Natural killer cell (primary cell): ENCODE data around the gene ARMC3. TPM values are rescaled to one million over a fixed set of nuclear protein-coding genes. Genes with fewer than 3 reads are reported as not detected.

Experiments used
- ATAC-seq, 3 donors: fragments of 150-1000 bp in 2 of 3; fragments of 200-7000 bp in 1 of 3; cut with Tn5 transposase; 1 replicate in 1 of 3; 2 replicates in 2 of 3; pipeline ENCODE4 v1.10.0; 2021; ENCODE audit warnings: mild to moderate bottlenecking in 2 of 3, moderate library complexity in 2 of 3
- DNase-seq, 2 donors: peaks; one replicate each; pipeline versions ENCODE4 v3.0.0 to v3.0.0-alpha.2; 2013 to 2021; ENCODE audit warnings: mixed read lengths in 1 of 2
- H3K27ac ChIP-seq: one replicate; pipeline ENCODE4 v1.5.1; 2013; ENCODE audit warnings: mild to moderate bottlenecking, low read length
- H3K27me3 ChIP-seq: one replicate; pipeline ENCODE4 v1.6.1; 2013; ENCODE audit warnings: low read length; ENCODE audit not compliant: control insufficient read depth, insufficient read depth
- H3K36me3 ChIP-seq: one replicate; pipeline ENCODE4 v1.6.1; 2013; ENCODE audit warnings: low read length; ENCODE audit not compliant: control insufficient read depth, insufficient read depth
- H3K4me1 ChIP-seq: one replicate; pipeline ENCODE4 v1.6.1; 2013; ENCODE audit warnings: low read length; ENCODE audit not compliant: control insufficient read depth, insufficient read depth
- H3K4me3 ChIP-seq: one replicate; pipeline ENCODE4 v1.5.1; 2013; ENCODE audit warnings: low read length
- H3K9me3 ChIP-seq: one replicate; pipeline ENCODE4 v1.6.1; 2013; ENCODE audit warnings: low read length; ENCODE audit not compliant: control insufficient read depth, insufficient read depth
- H3K27ac Mint-ChIP-seq, 2 donors: one replicate each; pipeline ENCODE4 v1.8.0; 2022; ENCODE audit warnings: mild to moderate bottlenecking in 2 of 2, mixed read lengths in 2 of 2, moderate library complexity in 1 of 2
- H3K27me3 Mint-ChIP-seq, 2 donors: one replicate each; pipeline ENCODE4 v1.8.0; 2022; ENCODE audit warnings: low read depth in 2 of 2, mixed read lengths in 2 of 2
- H3K36me3 Mint-ChIP-seq: one replicate; pipeline ENCODE4 v1.8.0; 2022; ENCODE audit warnings: mixed read lengths
- H3K4me1 Mint-ChIP-seq, 2 donors: one replicate each; pipeline ENCODE4 v1.8.0; 2022; ENCODE audit warnings: mixed read lengths in 2 of 2
- H3K4me3 Mint-ChIP-seq: one replicate; pipeline ENCODE4 v1.8.0; 2022; ENCODE audit warnings: mild to moderate bottlenecking, moderate library complexity, mixed read lengths
- H3K9me3 Mint-ChIP-seq, 2 donors: one replicate each; pipeline ENCODE4 v1.8.0; 2022; ENCODE audit warnings: mixed read lengths in 2 of 2
- CTCF ChIP-seq: fragments of 200-600 bp; IDR thresholded peaks from one replicate; pipeline ENCODE4 v1.8.0; 2022; ENCODE audit warnings: antibody characterized with exemption
- WGBS: methylation state at CpG from one replicate; pipeline ENCODE4 v1.1.7; 2013; ENCODE audit warnings: missing lambda C conversion rate; ENCODE audit not compliant: insufficient coverage; 5-methylcytosine and 5-hydroxymethylcytosine counted together
- intact Hi-C: fragments of 100-400 bp; cut with micrococcal nuclease; formaldehyde crosslinking; loops from one replicate; pipeline ENCODE4 v1.14.2; 2022
- total RNA-seq, 4 donors: library from RNA; stranded (reverse); fragments of 120-200 nt in 1 of 4; gene quantifications; one replicate each; pipeline versions ENCODE4 v1.2.3 to v1.2.4, GENCODE V29; 2013 to 2022

The ARMC3 gene
- total RNA-seq, 3 donors from 2014 or later (not counting 1 experiment from before 2014, with no cell fraction given) = 0.65 to 0.68 TPM; not detected in 1

GRCh38 chr10:23031318-23031717, 103.5 kb downstream of the ARMC3 start:
- 82% methylated on average over 3 of the region's 3 CpGs for WGBS
- DNase-seq (no peak), ATAC-seq (no peak)
- H3K36me3 ChIP-seq = no peaks in the 10 kb centered on the region
- no peak overlapping the region for H3K27ac ChIP-seq
- H3K4me3 ChIP-seq = no peak overlapping the region
- H3K27ac Mint-ChIP-seq = no peak overlapping the region
- TF ChIP-seq CTCF = no peak
- no peaks in the 10 kb centered on the region for H3K4me1 Mint-ChIP-seq
- H3K36me3 Mint-ChIP-seq = no peaks in the 10 kb centered on the region
- no peaks in the 10 kb centered on the region for H3K9me3 ChIP-seq
- no peak overlapping the region for H3K4me3 Mint-ChIP-seq
- peaks cover 12% of the 10 kb centered on the region for H3K27me3 ChIP-seq
- intact Hi-C loops = no loop called here
- no peaks in the 10 kb centered on the region for H3K9me3 Mint-ChIP-seq
- H3K27me3 Mint-ChIP-seq = peaks cover 34 to 71% of the 10 kb centered on the region in 2 donors
- H3K4me1 ChIP-seq = no peaks in the 10 kb centered on the region

GRCh38 chr10:23034790-23035189, 106.9 kb downstream of the ARMC3 start:
- ATAC-seq = no peak
- DNase-seq = no peak
- Histone ChIP-seq H3K9me3 (no peaks in the 10 kb centered on the region), H3K27me3 (peaks cover 7% of the 10 kb centered on the region), H3K4me1 (no peaks in the 10 kb centered on the region), H3K36me3 (no peaks in the 10 kb centered on the region), H3K27ac (no peak overlapping the region), H3K4me3 (no peak overlapping the region)
- no peaks in the 10 kb centered on the region for H3K9me3 Mint-ChIP-seq
- intact Hi-C loops = no loop called here
- H3K36me3 Mint-ChIP-seq = no peaks in the 10 kb centered on the region
- no peak overlapping the region for H3K27ac Mint-ChIP-seq
- H3K27me3 Mint-ChIP-seq = peaks cover 35 to 70% of the 10 kb centered on the region in 2 donors
- H3K4me3 Mint-ChIP-seq = no peak overlapping the region
- no peak for TF ChIP-seq CTCF
- no peaks in the 10 kb centered on the region for H3K4me1 Mint-ChIP-seq

GRCh38 chr10:23035569-23035968, 107.7 kb downstream of the ARMC3 start:
- no peak for ATAC-seq

More at GRCh38 chr10:23035569-23035968, 107.7 kb downstream of the ARMC3 start:
- H3K27ac ChIP-seq = no peak overlapping the region
- Mint-ChIP-seq H3K4me1 (no peaks in the 10 kb centered on the region), H3K27ac (no peak overlapping the region), H3K27me3 (peaks cover 35 to 69% of the 10 kb centered on the region in 2 donors), H3K36me3 (no peaks in the 10 kb centered on the region), H3K9me3 (no peaks in the 10 kb centered on the region), H3K4me3 (no peak overlapping the region)
- no peaks in the 10 kb centered on the region for H3K9me3 ChIP-seq
- DNase-seq = no peak
- peaks cover 6% of the 10 kb centered on the region for H3K27me3 ChIP-seq
- TF ChIP-seq CTCF = no peak
- intact Hi-C loops = no loop called here
- H3K4me3 ChIP-seq = no peak overlapping the region
- no peaks in the 10 kb centered on the region for H3K4me1 ChIP-seq
- no peaks in the 10 kb centered on the region for H3K36me3 ChIP-seq
